Measurements from ENCODE around the gene COX7A2.

COX7A2 gene

GRCh38 chr6:75196081-75196687, 47.4 kb downstream of the COX7A2 start:
- no peak for DNase-seq

GRCh38 chr6:75188221-75188925, 55.2 kb downstream of the COX7A2 start:
- no peak for DNase-seq
